ENCODE results near the gene MEIS1. TPM values are rescaled to one million over a fixed set of nuclear protein-coding genes. Genes with fewer than 3 reads are reported as not detected.

Gene MEIS1
- total RNA-seq, 2 donors from 2014 or later = 1.8 to 2.3 TPM

DNA sequence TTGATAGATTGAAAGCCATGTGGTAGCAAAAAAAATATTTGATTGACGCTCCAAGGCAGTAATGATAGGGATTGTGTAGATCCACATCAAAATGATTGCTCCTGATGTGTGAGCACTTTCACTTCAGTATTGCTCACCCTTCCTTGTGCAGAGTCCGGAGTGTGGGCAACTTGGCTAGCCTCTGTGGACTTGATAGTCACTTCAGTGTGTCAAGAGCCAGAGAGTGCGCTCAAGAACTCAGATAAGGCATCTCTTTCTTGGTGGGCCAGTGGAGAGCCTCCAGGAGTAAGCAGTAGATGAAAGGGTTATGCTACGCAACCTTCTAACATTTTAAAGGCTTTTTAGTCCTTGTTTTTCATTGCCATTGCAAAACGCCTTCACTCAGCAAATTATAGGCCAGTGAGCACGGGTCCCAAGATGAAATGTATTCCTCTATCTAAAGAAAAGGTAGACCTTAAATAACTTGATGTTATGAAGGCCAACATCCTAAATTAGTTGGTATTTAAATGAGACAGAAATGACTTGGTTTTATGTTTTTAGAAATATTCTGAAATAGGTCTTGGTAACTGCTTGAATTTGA, 84.4 kb downstream of the MEIS1 start:
- Mint-ChIP-seq H3K4me3 (no peak overlapping the region), H3K9me3 (no peaks in the 10 kb centered on the region), H3K27ac (no peak overlapping the region), H3K36me3 (ENCODE audit: low read depth) (no peaks in the 10 kb centered on the region), H3K4me1 (peaks cover 22% of the 10 kb centered on the region), H3K27me3 (ENCODE audit: insufficient read depth) (peaks cover 26% of the 10 kb centered on the region)
- 72 to 84% methylated on average over 4 to 6 of the region's 6 CpGs for WGBS, 2 experiments (ENCODE audit: insufficient coverage in 1 of 2, insufficient read length in 1 of 2)
- no peak overlapping the region for H3K27ac ChIP-seq (ENCODE audit: low read depth, low read length)
- no peak for DNase-seq
- no peaks in the 10 kb centered on the region for H3K36me3 ChIP-seq (ENCODE audit: control insufficient read depth, insufficient read depth, low read length)
- peaks cover 21% of the 10 kb centered on the region for H3K27me3 ChIP-seq (ENCODE audit: control insufficient read depth, insufficient read depth, low read length, poor library complexity, severe bottlenecking)
- no peak overlapping the region for H3K9ac ChIP-seq (ENCODE audit: extremely low read depth, low read length, poor library complexity, severe bottlenecking)
- no peak overlapping the region for H3K4me3 ChIP-seq (ENCODE audit: low read length)
- no peaks in the 10 kb centered on the region for H3K9me3 ChIP-seq (ENCODE audit: control insufficient read depth, low read length)
- H3K4me1 ChIP-seq (ENCODE audit: control insufficient read depth, insufficient read depth, low read length) = no peaks in the 10 kb centered on the region
- TF ChIP-seq, protein P1, sequence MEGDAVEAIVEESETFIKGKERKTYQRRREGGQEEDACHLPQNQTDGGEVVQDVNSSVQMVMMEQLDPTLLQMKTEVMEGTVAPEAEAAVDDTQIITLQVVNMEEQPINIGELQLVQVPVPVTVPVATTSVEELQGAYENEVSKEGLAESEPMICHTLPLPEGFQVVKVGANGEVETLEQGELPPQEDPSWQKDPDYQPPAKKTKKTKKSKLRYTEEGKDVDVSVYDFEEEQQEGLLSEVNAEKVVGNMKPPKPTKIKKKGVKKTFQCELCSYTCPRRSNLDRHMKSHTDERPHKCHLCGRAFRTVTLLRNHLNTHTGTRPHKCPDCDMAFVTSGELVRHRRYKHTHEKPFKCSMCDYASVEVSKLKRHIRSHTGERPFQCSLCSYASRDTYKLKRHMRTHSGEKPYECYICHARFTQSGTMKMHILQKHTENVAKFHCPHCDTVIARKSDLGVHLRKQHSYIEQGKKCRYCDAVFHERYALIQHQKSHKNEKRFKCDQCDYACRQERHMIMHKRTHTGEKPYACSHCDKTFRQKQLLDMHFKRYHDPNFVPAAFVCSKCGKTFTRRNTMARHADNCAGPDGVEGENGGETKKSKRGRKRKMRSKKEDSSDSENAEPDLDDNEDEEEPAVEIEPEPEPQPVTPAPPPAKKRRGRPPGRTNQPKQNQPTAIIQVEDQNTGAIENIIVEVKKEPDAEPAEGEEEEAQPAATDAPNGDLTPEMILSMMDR (conservative IDR thresholded peaks at IDR 0.05) = no peak

DNA sequence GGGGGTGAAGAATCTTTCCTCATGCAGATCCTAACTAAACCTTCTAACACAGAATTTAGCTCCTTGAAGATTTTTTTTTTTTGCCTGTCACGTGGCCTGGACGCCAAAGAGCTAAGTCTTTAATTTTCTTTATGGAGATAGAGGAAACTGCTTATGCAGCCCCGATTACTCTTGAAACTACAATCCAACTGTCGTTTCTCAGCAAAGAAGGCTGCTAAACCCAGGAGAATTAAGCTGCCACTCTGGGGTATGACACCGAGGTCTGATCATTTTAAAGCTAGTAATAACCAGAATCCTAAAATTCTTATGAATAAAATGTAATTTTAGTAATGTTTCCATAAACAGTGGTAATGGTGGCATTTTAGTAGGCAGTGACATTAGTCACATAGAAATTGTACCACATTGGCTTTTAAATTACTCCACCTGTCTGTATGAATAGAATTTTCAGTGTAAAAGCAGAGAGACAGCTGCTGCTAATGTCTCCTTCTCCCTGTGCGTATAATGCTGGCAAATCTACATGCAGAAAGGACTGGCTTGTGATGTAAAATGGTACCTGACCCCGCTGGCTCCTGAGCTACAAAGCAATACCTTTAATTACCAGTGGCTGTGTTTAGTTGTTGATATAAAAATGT, 86.5 kb downstream of the MEIS1 start:
- no peak overlapping the region for H3K27ac Mint-ChIP-seq

GRCh38 chr2:66522611-66523376, 87.9 kb downstream of the MEIS1 start:
- Mint-ChIP-seq H3K4me3 (no peak overlapping the region), H3K9me3 (no peaks in the 10 kb centered on the region), H3K36me3 (ENCODE audit: low read depth) (no peaks in the 10 kb centered on the region), H3K27me3 (ENCODE audit: insufficient read depth) (peaks cover 16% of the 10 kb centered on the region), H3K4me1 (peaks cover 11% of the 10 kb centered on the region), H3K27ac (no peak overlapping the region)
- WGBS, 2 experiments (ENCODE audit: insufficient coverage in 1 of 2, insufficient read length in 1 of 2) = 50 to 67% methylated on average over 2 to 6 of the region's 6 CpGs
- Histone ChIP-seq H3K4me3 (ENCODE audit: low read length) (no peak overlapping the region), H3K4me1 (ENCODE audit: control insufficient read depth, insufficient read depth, low read length) (peaks cover 6% of the 10 kb centered on the region), H3K27ac (ENCODE audit: low read depth, low read length) (no peak overlapping the region), H3K9ac (ENCODE audit: extremely low read depth, low read length, poor library complexity, severe bottlenecking) (no peak overlapping the region), H3K27me3 (ENCODE audit: control insufficient read depth, insufficient read depth, low read length, poor library complexity, severe bottlenecking) (peaks cover 29% of the 10 kb centered on the region), H3K9me3 (ENCODE audit: control insufficient read depth, low read length) (no peaks in the 10 kb centered on the region), H3K36me3 (ENCODE audit: control insufficient read depth, insufficient read depth, low read length) (no peaks in the 10 kb centered on the region)
- DNase-seq = no peak
- TF ChIP-seq, protein P1 (conservative IDR thresholded peaks at IDR 0.05) = no peak

More for the DNA sequence above, 86.5 kb downstream of the MEIS1 start:
- TF ChIP-seq, protein P1 (conservative IDR thresholded peaks at IDR 0.05) = no peak
- Histone ChIP-seq H3K9me3 (ENCODE audit: control insufficient read depth, low read length) (no peaks in the 10 kb centered on the region), H3K36me3 (ENCODE audit: control insufficient read depth, insufficient read depth, low read length) (no peaks in the 10 kb centered on the region), H3K4me1 (ENCODE audit: control insufficient read depth, insufficient read depth, low read length) (peaks cover 6% of the 10 kb centered on the region), H3K27me3 (ENCODE audit: control insufficient read depth, insufficient read depth, low read length, poor library complexity, severe bottlenecking) (peaks cover 21% of the 10 kb centered on the region), H3K27ac (ENCODE audit: low read depth, low read length) (no peak overlapping the region), H3K4me3 (ENCODE audit: low read length) (no peak overlapping the region), H3K9ac (ENCODE audit: extremely low read depth, low read length, poor library complexity, severe bottlenecking) (no peak overlapping the region)
- 92 to 93% methylated on average over 2 to 7 of the region's 7 CpGs for WGBS, 2 experiments (ENCODE audit: insufficient coverage in 1 of 2, insufficient read length in 1 of 2)
- Mint-ChIP-seq H3K9me3 (no peaks in the 10 kb centered on the region), H3K36me3 (ENCODE audit: low read depth) (no peaks in the 10 kb centered on the region), H3K4me1 (peaks cover 22% of the 10 kb centered on the region), H3K4me3 (no peak overlapping the region), H3K27me3 (ENCODE audit: insufficient read depth) (peaks cover 19% of the 10 kb centered on the region)
- DNase-seq = no peak

Measured in endodermal cell (in vitro differentiated cells).